H4 (cell line): ENCODE measurements around the gene MS4A18. TPM values are rescaled to one million over a fixed set of nuclear protein-coding genes. Genes with fewer than 3 reads are reported as not detected.

Experiments
- DNase-seq: peaks from one replicate; pipeline ENCODE4 v3.0.0-alpha.2; 2015; ENCODE audit warnings: low spot score
- total RNA-seq: library from RNA; depleted of rRNA; stranded (reverse); fragments of >200 nt; shearing (Covaris generic); gene quantifications from 2 replicates; pipeline ENCODE4 v1.2.3, GENCODE V29; 2014; rRNA removed

Gene MS4A18
- total RNA-seq, 1 experiment from 2014 or later = not detected

- DNase-seq = peak; percentile 83
Measured at GRCh38 chr11:60786811-60787567, 62.5 kb downstream of the MS4A18 start.

GRCh38 chr11:60788401-60789125 is 64.0 kb downstream of the MS4A18 start:
- no peak for DNase-seq

GRCh38 chr11:60790726-60791125 is 66.2 kb downstream of the MS4A18 start:
- DNase-seq = no peak

GRCh38 chr11:60791153-60791933 is 66.8 kb downstream of the MS4A18 start:
- DNase-seq = no peak

GRCh38 chr11:60792521-60792920 is 68.0 kb downstream of the MS4A18 start:
- DNase-seq = no peak

Other genes with a start within 250 kb of the MS4A18 start
- gene MS4A12, start 231.9 kb upstream of the MS4A18 start, total RNA-seq = not detected in 2 replicates
- not detected in 2 replicates for gene MS4A13, start 209.3 kb upstream of the MS4A18 start, total RNA-seq
- gene MS4A8, start 25.1 kb upstream of the MS4A18 start, total RNA-seq = 0.17 TPM in 1 of 2 replicates, not detected in the other
- not detected in 2 replicates for gene MS4A15, start 32.1 kb downstream of the MS4A18 start, total RNA-seq
- not detected in 2 replicates for gene MS4A10, start 60.6 kb downstream of the MS4A18 start, total RNA-seq
- 12.4 and 12.7 TPM in 2 replicates for gene CCDC86, start 117.4 kb downstream of the MS4A18 start, total RNA-seq
- gene PTGDR2, start 131.2 kb downstream of the MS4A18 start, total RNA-seq = not detected in 2 replicates
- gene ZP1, start 142.8 kb downstream of the MS4A18 start, total RNA-seq = 1.5 and 2.1 TPM in 2 replicates
- gene PRPF19, start 181.9 kb downstream of the MS4A18 start, total RNA-seq = 92.3 and 106 TPM in 2 replicates
- gene TMEM109, start 189.4 kb downstream of the MS4A18 start, total RNA-seq = 43.0 and 65.6 TPM in 2 replicates
- 28.6 and 39.0 TPM in 2 replicates for gene TMEM132A, start 199.7 kb downstream of the MS4A18 start, total RNA-seq
- 4.9 and 5.8 TPM in 2 replicates for gene SLC15A3, start 227.5 kb downstream of the MS4A18 start, total RNA-seq
- gene CD6, start 247.0 kb downstream of the MS4A18 start, total RNA-seq = not detected in 2 replicates